ENCODE measurements around the gene CEP57L1.
A peak's percentile ranks its signal among the peaks of the same experiment; 100 is the strongest.

Gene CEP57L1

GRCh38 chr6:109059571-109060021 is 35.7 kb upstream of the CEP57L1 start:
- peak overlapping the region in 1 of 2 donors; percentile 56 for H3K27ac ChIP-seq
- no peak overlapping the region for H3K4me3 ChIP-seq
- no peak for TF ChIP-seq CTCF (IDR thresholded peaks at IDR 0.05)
- no peak for DNase-seq (ENCODE audit: low spot score)

- no peak for DNase-seq (ENCODE audit: low spot score)
- no peak overlapping the region for H3K27ac ChIP-seq
- no peak for TF ChIP-seq CTCF (IDR thresholded peaks at IDR 0.05)
- no peak overlapping the region for H3K4me3 ChIP-seq
Measured at GRCh38 chr6:109060571-109060970, 34.7 kb upstream of the CEP57L1 start.

GRCh38 chr6:109062216-109062615 is 33.1 kb upstream of the CEP57L1 start:
- Histone ChIP-seq H3K27ac (no peak overlapping the region), H3K4me3 (no peak overlapping the region)
- TF ChIP-seq CTCF (IDR thresholded peaks at IDR 0.05): no peak
- no peak for DNase-seq (ENCODE audit: low spot score)

GRCh38 chr6:109062767-109063352 is 32.4 kb upstream of the CEP57L1 start:
- no peak for DNase-seq (ENCODE audit: low spot score)
- H3K27ac ChIP-seq: no peak overlapping the region
- TF ChIP-seq CTCF (IDR thresholded peaks at IDR 0.05): no peak
- H3K4me3 ChIP-seq: no peak overlapping the region

- no peak overlapping the region for H3K4me3 ChIP-seq
- no peak for DNase-seq (ENCODE audit: low spot score)
- H3K27ac ChIP-seq: no peak overlapping the region
- TF ChIP-seq CTCF (IDR thresholded peaks at IDR 0.05): no peak
Measured at GRCh38 chr6:109069746-109070145, 25.6 kb upstream of the CEP57L1 start.

- peak overlapping the region in 1 of 2 donors; percentile 5 for H3K27ac ChIP-seq
- TF ChIP-seq CTCF (IDR thresholded peaks at IDR 0.05): no peak
Measured at GRCh38 chr6:109071125-109071917, 24.0 kb upstream of the CEP57L1 start.

More at GRCh38 chr6:109071125-109071917, 24.0 kb upstream of the CEP57L1 start:
- no peak for DNase-seq (ENCODE audit: low spot score)
- H3K4me3 ChIP-seq: no peak overlapping the region
